Neural cell (in vitro differentiated cells): ENCODE measurements around the gene SLC4A2. TPM values are rescaled to one million over a fixed set of nuclear protein-coding genes. Genes with fewer than 3 reads are reported as not detected.

Experiments used
- H2AFZ ChIP-seq: fragments of 200-600, 300-800 bp; sonication (generic), shearing (Covaris generic); 2 replicates; pipeline ENCODE4 v1.6.0; 2014; ENCODE audit warnings: low read depth, mild to moderate bottlenecking, antibody characterized with exemption, low read length, moderate library complexity
- H3F3A ChIP-seq: fragments of 200-600 bp; shearing (Covaris generic); 2 replicates; pipeline ENCODE4 v1.6.1; 2016; ENCODE audit warnings: mild to moderate bottlenecking, moderate library complexity, mixed read lengths, antibody characterized with exemption, low read length; ENCODE audit not compliant: insufficient read depth, poor library complexity, severe bottlenecking
- H3K27ac ChIP-seq: fragments of 200-600, 300-800 bp; sonication (generic), shearing (Covaris generic); 2 replicates; pipeline ENCODE4 v1.5.1; 2014; ENCODE audit warnings: mild to moderate bottlenecking, low read length, moderate library complexity
- H3K27me3 ChIP-seq: fragments of 300-800, 200-600 bp; sonication (generic), shearing (Covaris generic); 2 replicates; pipeline ENCODE4 v1.6.0; 2014; ENCODE audit warnings: mild to moderate bottlenecking, low read depth, low read length, moderate library complexity; ENCODE audit not compliant: insufficient read depth
- H3K36me3 ChIP-seq: fragments of 300-800, 200-600 bp; sonication (generic), shearing (Covaris generic); 2 replicates; pipeline ENCODE4 v1.5.1; 2014; ENCODE audit warnings: mild to moderate bottlenecking, antibody characterized with exemption, low read length, moderate library complexity; ENCODE audit not compliant: insufficient read depth
- H3K4me2 ChIP-seq: fragments of 300-800, 200-600 bp; sonication (generic), shearing (Covaris generic); 2 replicates; pipeline ENCODE4 v1.6.0; 2014; ENCODE audit warnings: mild to moderate bottlenecking, low read length
- H3K4me3 ChIP-seq: fragments of 300-800, 200-600 bp; sonication (generic), shearing (Covaris generic); 2 replicates; pipeline ENCODE4 v1.5.1; 2014; ENCODE audit warnings: mild to moderate bottlenecking, low read length, moderate library complexity
- H3K79me2 ChIP-seq: fragments of 200-600 bp; shearing (Covaris generic); replicated peaks from 2 replicates; pipeline ENCODE4 v1.6.0; 2014; ENCODE audit warnings: mild to moderate bottlenecking, low read length, moderate library complexity; ENCODE audit not compliant: insufficient read depth
- H3K9ac ChIP-seq: fragments of 300-800, 200-600 bp; sonication (generic), shearing (Covaris generic); 2 replicates; pipeline ENCODE4 v1.6.1; 2016; ENCODE audit warnings: mild to moderate bottlenecking, low read length, mixed read lengths
- H3K9me2 ChIP-seq: fragments of 200-600 bp; shearing (Covaris generic); 2 replicates; pipeline ENCODE4 v1.6.1; 2016; ENCODE audit warnings: mild to moderate bottlenecking, low read length, mixed read lengths; ENCODE audit not compliant: insufficient read depth
- H3K9me3 ChIP-seq: fragments of 200-600, 300-800 bp; sonication (generic), shearing (Covaris generic); 2 replicates; pipeline ENCODE4 v1.6.1; 2016; ENCODE audit warnings: mild to moderate bottlenecking, mixed run types, low read length, moderate library complexity, mixed read lengths
- H4K20me1 ChIP-seq: fragments of 200-600 bp; shearing (Covaris generic); 2 replicates; pipeline ENCODE4 v1.6.1; 2016; ENCODE audit warnings: mild to moderate bottlenecking, mixed run types; ENCODE audit not compliant: insufficient read depth
- CTCF ChIP-seq: fragments of 450-650 bp; IDR thresholded peaks from 2 replicates; pipeline ENCODE4 v1.5.1; 2014; ENCODE audit warnings: antibody characterized with exemption, mild to moderate bottlenecking, moderate library complexity; ENCODE audit not compliant: poor library complexity, severe bottlenecking
- EP300 ChIP-seq: fragments of 450-650 bp; conservative IDR thresholded peaks from 2 replicates; pipeline ENCODE4 v1.6.1; 2014; ENCODE audit warnings: antibody characterized with exemption, mild to moderate bottlenecking, moderate library complexity; ENCODE audit not compliant: poor library complexity, severe bottlenecking
- EZH2 ChIP-seq: fragments of 200-600, 300-800 bp; shearing (Covaris generic), sonication (generic); IDR thresholded peaks from 2 replicates; pipeline ENCODE4 v1.6.1; 2014; ENCODE audit warnings: antibody characterized with exemption, low read length, borderline replicate concordance, mild to moderate bottlenecking; ENCODE audit not compliant: insufficient read depth, poor library complexity, severe bottlenecking
- MXI1 ChIP-seq: fragments of 450-650 bp; conservative IDR thresholded peaks from 2 replicates; pipeline ENCODE4 v1.6.1; 2014; ENCODE audit warnings: antibody characterized with exemption, mild to moderate bottlenecking; ENCODE audit not compliant: poor library complexity, severe bottlenecking
- POLR2AphosphoS5 ChIP-seq: IDR thresholded peaks from 2 replicates; pipeline ENCODE4 v1.6.1; 2012
- RAD21 ChIP-seq: fragments of 450-650 bp; conservative IDR thresholded peaks from 2 replicates; pipeline ENCODE4 v1.6.1; 2014; ENCODE audit warnings: antibody characterized with exemption, mild to moderate bottlenecking, moderate library complexity
- REST ChIP-seq: IDR thresholded peaks from 2 replicates; pipeline ENCODE4 v1.6.1; 2012; ENCODE audit warnings: borderline replicate concordance
- SMC3 ChIP-seq: fragments of 450-650 bp; conservative IDR thresholded peaks from 2 replicates; pipeline ENCODE4 v1.6.1; 2014; ENCODE audit warnings: antibody characterized with exemption, mild to moderate bottlenecking, moderate library complexity; ENCODE audit not compliant: poor library complexity
- TAF1 ChIP-seq: IDR thresholded peaks from 2 replicates; pipeline ENCODE4 v1.6.1; 2012; ENCODE audit warnings: low read depth
- polyA plus RNA-seq: library from polyadenylated mRNA; depleted of rRNA; stranded (reverse); fragments of >200 nt; gene quantifications from 2 replicates; pipeline ENCODE4 v1.2.3, GENCODE V29; 2014

SLC4A2 gene
- polyA plus RNA-seq, 1 donor from 2014 or later: 2.4 TPM

GRCh38 chr7:151104411-151105235, 45.2 kb downstream of the SLC4A2 start:
- Histone ChIP-seq H3K9ac (no peak overlapping the region), H3K27me3 (no peaks in the 10 kb centered on the region), H3K4me3 (no peak overlapping the region), H3K36me3 (no peaks in the 10 kb centered on the region), H2AFZ (no peak overlapping the region), H3K4me2 (no peak overlapping the region), H4K20me1 (peaks cover 2% of the 10 kb centered on the region), H3K9me2 (no peaks in the 10 kb centered on the region), H3K79me2 (peaks cover 6% of the 10 kb centered on the region), H3F3A (no peaks in the 10 kb centered on the region), H3K9me3 (no peaks in the 10 kb centered on the region), H3K27ac (no peak overlapping the region)
- TF ChIP-seq TAF1 (no peak), EP300 (no peak)

GRCh38 chr7:151107882-151108281, 48.5 kb downstream of the SLC4A2 start:
- H3K4me3 ChIP-seq: no peak overlapping the region
- no peaks in the 10 kb centered on the region for H3K9me3 ChIP-seq
- H3K27me3 ChIP-seq: no peaks in the 10 kb centered on the region
- TF ChIP-seq CTCF (no peak), EZH2 (no peak), EP300 (no peak), RAD21 (no peak), SMC3 (no peak), TAF1 (no peak), MXI1 (no peak), POLR2AphosphoS5 (no peak), REST (no peak)
- peaks cover 21% of the 10 kb centered on the region for H4K20me1 ChIP-seq
- H3K4me2 ChIP-seq: no peak overlapping the region
- H3K9ac ChIP-seq: no peak overlapping the region
- H3K36me3 ChIP-seq: no peaks in the 10 kb centered on the region
- no peaks in the 10 kb centered on the region for H3K9me2 ChIP-seq
- no peak overlapping the region for H2AFZ ChIP-seq
- H3K79me2 ChIP-seq: peaks cover 11% of the 10 kb centered on the region
- no peaks in the 10 kb centered on the region for H3F3A ChIP-seq
- H3K27ac ChIP-seq: no peak overlapping the region
